SH-SY5Y (cell line): ENCODE results near the gene HSPA9.

ENCODE experiments used
- GATA2 ChIP-seq: IDR thresholded peaks from 2 replicates; pipeline ENCODE4 v1.6.1; 2011; ENCODE audit warnings: mild to moderate bottlenecking, low read depth, low read length
- GATA3 ChIP-seq: IDR thresholded peaks from 2 replicates; pipeline ENCODE4 v1.6.1; 2011; ENCODE audit warnings: low read depth, mild to moderate bottlenecking, low read length, moderate library complexity

- no peak for TF ChIP-seq GATA2
- TF ChIP-seq GATA3: no peak
Observed at GRCh38 chr5:138560971-138561370, 14.2 kb downstream of the HSPA9 start.
